ENCODE results near the gene KLF3. TPM values are rescaled to one million over a fixed set of nuclear protein-coding genes. Genes with fewer than 3 reads are reported as not detected.

The KLF3 gene
- total and polyA plus RNA-seq, 9 of the 15 experiments (the other 6 are each of a cell fraction or from before 2014, with no cell fraction given), result 9.9 to 47.2 (median 18.1) TPM

DNA sequence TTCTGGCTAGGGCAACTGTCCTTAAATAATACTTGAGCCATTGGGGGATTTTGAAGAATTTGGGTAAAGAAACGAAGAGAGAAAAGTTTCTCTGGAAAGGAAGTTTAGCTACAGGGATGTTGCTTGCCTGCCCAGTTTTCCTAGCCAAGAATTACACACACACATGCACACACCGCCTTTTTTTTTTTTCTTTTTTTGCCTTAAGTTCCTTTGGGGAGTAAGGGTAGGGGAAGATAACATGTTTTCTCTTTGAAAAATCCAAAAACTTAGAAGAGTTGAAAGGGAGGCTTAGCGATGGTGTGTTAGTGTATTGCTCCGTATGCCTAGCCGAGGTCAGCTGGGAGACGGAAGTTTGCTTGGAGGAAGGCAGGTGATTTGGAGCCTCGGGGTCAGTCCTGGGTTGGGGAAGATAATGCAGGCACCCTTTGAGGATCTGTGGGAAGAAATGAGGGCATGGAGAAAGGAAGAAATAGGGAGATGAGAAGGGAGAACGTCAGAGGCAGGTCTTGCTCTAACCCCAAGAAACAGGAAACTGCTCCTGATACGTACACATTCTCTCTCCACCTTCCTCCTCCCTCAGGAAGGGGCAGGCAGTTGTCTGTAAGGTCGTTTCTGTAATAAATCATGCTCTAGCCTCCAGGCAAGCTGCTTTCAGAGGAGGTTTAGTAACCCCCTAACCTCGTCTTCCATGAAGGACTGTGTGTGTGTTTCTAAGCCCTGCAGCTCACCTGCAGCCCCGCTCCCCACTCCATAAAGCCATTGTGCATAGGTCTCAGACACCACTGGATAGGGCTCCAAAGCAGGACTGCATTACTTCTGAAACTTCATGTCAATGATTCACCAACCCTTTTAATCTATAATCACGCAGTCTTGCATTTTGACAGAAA lies 10.5 kb downstream of the KLF3 start (continued):
- TF ChIP-seq, protein P1, sequence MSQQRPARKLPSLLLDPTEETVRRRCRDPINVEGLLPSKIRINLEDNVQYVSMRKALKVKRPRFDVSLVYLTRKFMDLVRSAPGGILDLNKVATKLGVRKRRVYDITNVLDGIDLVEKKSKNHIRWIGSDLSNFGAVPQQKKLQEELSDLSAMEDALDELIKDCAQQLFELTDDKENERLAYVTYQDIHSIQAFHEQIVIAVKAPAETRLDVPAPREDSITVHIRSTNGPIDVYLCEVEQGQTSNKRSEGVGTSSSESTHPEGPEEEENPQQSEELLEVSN (IDR thresholded peaks at IDR 0.05; ENCODE audit: borderline replicate concordance in 1 of 2, extremely low read depth in 1 of 2, insufficient read depth in 1 of 2, insufficient read length in 1 of 2, low read depth in 1 of 2, low read length in 1 of 2, poor library complexity in 1 of 2, severe bottlenecking in 1 of 2), result no peak
- TF ChIP-seq PCBP2 (IDR thresholded peaks at IDR 0.05; ENCODE audit: low read depth, low read length, poor library complexity, severe bottlenecking), result no peak
- no peak for TF ChIP-seq ZKSCAN8 (CRISPR knock-in tag; IDR thresholded peaks at IDR 0.05)
- TF ChIP-seq NCOA2 (IDR thresholded peaks at IDR 0.05; ENCODE audit: partially characterized antibody in 2 of 2), result no peak
- no peak for TF ChIP-seq ZNF3 (CRISPR knock-in tag; IDR thresholded peaks at IDR 0.05)
- TF ChIP-seq CBFA2T3 (IDR thresholded peaks at IDR 0.05), result peak; percentile 41; the same call in 1 of the 2 replicates
- TF ChIP-seq, protein P2, sequence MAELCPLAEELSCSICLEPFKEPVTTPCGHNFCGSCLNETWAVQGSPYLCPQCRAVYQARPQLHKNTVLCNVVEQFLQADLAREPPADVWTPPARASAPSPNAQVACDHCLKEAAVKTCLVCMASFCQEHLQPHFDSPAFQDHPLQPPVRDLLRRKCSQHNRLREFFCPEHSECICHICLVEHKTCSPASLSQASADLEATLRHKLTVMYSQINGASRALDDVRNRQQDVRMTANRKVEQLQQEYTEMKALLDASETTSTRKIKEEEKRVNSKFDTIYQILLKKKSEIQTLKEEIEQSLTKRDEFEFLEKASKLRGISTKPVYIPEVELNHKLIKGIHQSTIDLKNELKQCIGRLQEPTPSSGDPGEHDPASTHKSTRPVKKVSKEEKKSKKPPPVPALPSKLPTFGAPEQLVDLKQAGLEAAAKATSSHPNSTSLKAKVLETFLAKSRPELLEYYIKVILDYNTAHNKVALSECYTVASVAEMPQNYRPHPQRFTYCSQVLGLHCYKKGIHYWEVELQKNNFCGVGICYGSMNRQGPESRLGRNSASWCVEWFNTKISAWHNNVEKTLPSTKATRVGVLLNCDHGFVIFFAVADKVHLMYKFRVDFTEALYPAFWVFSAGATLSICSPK (IDR thresholded peaks at IDR 0.05; ENCODE audit: borderline replicate concordance), result no peak
- TF ChIP-seq POLR2AphosphoS5 (IDR thresholded peaks at IDR 0.05; ENCODE audit: control insufficient read depth, insufficient read depth, low read depth, low read length), result peak; percentile 42; the same call in 1 of the 2 replicates
- TF ChIP-seq JUND (IDR thresholded peaks at IDR 0.05; ENCODE audit: borderline replicate concordance, low read depth, low read length), result no peak
- TF ChIP-seq JUND (tag; IDR thresholded peaks at IDR 0.05; ENCODE audit: borderline replicate concordance, low read depth, low read length), result peak; percentile 13; the same call in 1 of the 3 replicates
- TF ChIP-seq KHSRP (IDR thresholded peaks at IDR 0.05), result no peak
- TF ChIP-seq, protein P3, sequence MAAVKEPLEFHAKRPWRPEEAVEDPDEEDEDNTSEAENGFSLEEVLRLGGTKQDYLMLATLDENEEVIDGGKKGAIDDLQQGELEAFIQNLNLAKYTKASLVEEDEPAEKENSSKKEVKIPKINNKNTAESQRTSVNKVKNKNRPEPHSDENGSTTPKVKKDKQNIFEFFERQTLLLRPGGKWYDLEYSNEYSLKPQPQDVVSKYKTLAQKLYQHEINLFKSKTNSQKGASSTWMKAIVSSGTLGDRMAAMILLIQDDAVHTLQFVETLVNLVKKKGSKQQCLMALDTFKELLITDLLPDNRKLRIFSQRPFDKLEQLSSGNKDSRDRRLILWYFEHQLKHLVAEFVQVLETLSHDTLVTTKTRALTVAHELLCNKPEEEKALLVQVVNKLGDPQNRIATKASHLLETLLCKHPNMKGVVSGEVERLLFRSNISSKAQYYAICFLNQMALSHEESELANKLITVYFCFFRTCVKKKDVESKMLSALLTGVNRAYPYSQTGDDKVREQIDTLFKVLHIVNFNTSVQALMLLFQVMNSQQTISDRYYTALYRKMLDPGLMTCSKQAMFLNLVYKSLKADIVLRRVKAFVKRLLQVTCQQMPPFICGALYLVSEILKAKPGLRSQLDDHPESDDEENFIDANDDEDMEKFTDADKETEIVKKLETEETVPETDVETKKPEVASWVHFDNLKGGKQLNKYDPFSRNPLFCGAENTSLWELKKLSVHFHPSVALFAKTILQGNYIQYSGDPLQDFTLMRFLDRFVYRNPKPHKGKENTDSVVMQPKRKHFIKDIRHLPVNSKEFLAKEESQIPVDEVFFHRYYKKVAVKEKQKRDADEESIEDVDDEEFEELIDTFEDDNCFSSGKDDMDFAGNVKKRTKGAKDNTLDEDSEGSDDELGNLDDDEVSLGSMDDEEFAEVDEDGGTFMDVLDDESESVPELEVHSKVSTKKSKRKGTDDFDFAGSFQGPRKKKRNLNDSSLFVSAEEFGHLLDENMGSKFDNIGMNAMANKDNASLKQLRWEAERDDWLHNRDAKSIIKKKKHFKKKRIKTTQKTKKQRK (IDR thresholded peaks at IDR 0.05; ENCODE audit: borderline replicate concordance, low read depth, low read length), result no peak
- peak; percentile 15; the same call in 1 of the 2 replicates for TF ChIP-seq CXXC5 (CRISPR knock-in tag; IDR thresholded peaks at IDR 0.05)
- TF ChIP-seq ILF3 (IDR thresholded peaks at IDR 0.05; ENCODE audit: borderline replicate concordance), result no peak
- no peak for TF ChIP-seq IFI16 (CRISPR knock-in tag; IDR thresholded peaks at IDR 0.05)
- no peak for TF ChIP-seq GABPB2 (CRISPR knock-in tag; conservative IDR thresholded peaks at IDR 0.05)

All from K562 (cell line).